GM12878 (cell line): ENCODE data around the gene PCBP4. TPM values are rescaled to one million over a fixed set of nuclear protein-coding genes. Genes with fewer than 3 reads are reported as not detected.

Experiments
- ATAC-seq: fragments of 200-7000 bp; cut with Tn5 transposase; 3 replicates; pipeline ENCODE4 v1.9.1; 2020; ENCODE audit warnings: mild to moderate bottlenecking, moderate library complexity
- BruUV-seq: library from RNA; stranded (reverse); fragments of 400-500 nt; replicated peaks from 2 replicates; lab custom pipeline; 2021; lab: Mats Ljungman, UMichigan
- CTCF ChIA-PET: fragments of 300-600 bp; sonication (Branson Sonifier 250); formaldehyde crosslinking; extraction: SDS; loops from one replicate; lab custom pipeline; 2021; ENCODE audit warnings: inconsistent platforms; lab: Yijun Ruan, JAX
- POLR2A ChIA-PET: fragments of 350-600 bp; formaldehyde crosslinking; extraction: SDS; loops from one replicate; lab custom pipeline; 2021; ENCODE audit warnings: inconsistent platforms; lab: Charles Lee
- RAD21 ChIA-PET: fragments of 300-600 bp; sonication (Branson Sonifier 250); formaldehyde crosslinking; loops from one replicate; lab custom pipeline; 2023; ENCODE audit warnings: antibody characterized with exemption; ENCODE audit not compliant: unreplicated experiment; lab: Charles Lee
- SMC1A ChIA-PET: fragments of 300-600 bp; sonication (Branson Sonifier 250); formaldehyde crosslinking; loops from one replicate; lab custom pipeline; 2023; ENCODE audit not compliant: unreplicated experiment, uncharacterized antibody; lab: Charles Lee
- DNase-seq: peaks from one replicate; pipeline ENCODE4 v3.0.0-alpha.2; 2011; ENCODE audit warnings: low read depth, low spot score
- FAIRE-seq: peaks from 3 replicates; lab custom pipeline; 2011; peaks lifted over from hg19 to GRCh38; lab: Jason Lieb, UNC
- H2AFZ ChIP-seq: 2 replicates; pipeline ENCODE4 v1.6.0; 2011; ENCODE audit warnings: low read depth, low read length, control low read depth; ENCODE audit not compliant: control insufficient read depth
- H3K27ac ChIP-seq: 2 replicates; pipeline ENCODE4 v1.5.1; 2011; ENCODE audit warnings: control low read depth; ENCODE audit not compliant: control insufficient read depth, insufficient read depth
- H3K27me3 ChIP-seq, 2 experiments: replicated peaks in 1 of 2; 2 replicates each; pipeline versions ENCODE4 v1.6.0 to v1.6.1; 2011; ENCODE audit warnings: low read length in 1 of 2; ENCODE audit not compliant: control insufficient read depth in 2 of 2, insufficient read depth in 2 of 2
- H3K36me3 ChIP-seq, 2 experiments: 2 replicates each; pipeline ENCODE4 v1.5.1; 2011; ENCODE audit warnings: low read length in 1 of 2; ENCODE audit not compliant: control insufficient read depth in 2 of 2, insufficient read depth in 2 of 2
- H3K4me1 ChIP-seq: 2 replicates; pipeline ENCODE4 v1.6.1; 2011; ENCODE audit warnings: mild to moderate bottlenecking, low read length, moderate library complexity, mixed read lengths; ENCODE audit not compliant: control insufficient read depth, insufficient read depth
- H3K4me2 ChIP-seq: 2 replicates; pipeline ENCODE4 v1.6.0; 2011; ENCODE audit warnings: control low read depth; ENCODE audit not compliant: control insufficient read depth, insufficient read depth
- H3K4me3 ChIP-seq: fragments of 200-600 bp; sonication (generic); 2 replicates; pipeline ENCODE4 v1.5.1; 2016
- H3K79me2 ChIP-seq: 2 replicates; pipeline ENCODE4 v1.6.0; 2011; ENCODE audit warnings: low read length; ENCODE audit not compliant: control insufficient read depth, insufficient read depth
- H3K9ac ChIP-seq: 2 replicates; pipeline ENCODE4 v1.8.0; 2011; ENCODE audit warnings: low read length, control low read depth, mixed read lengths; ENCODE audit not compliant: control insufficient read depth, insufficient read depth
- H3K9me3 ChIP-seq: replicated peaks from 3 replicates; pipeline ENCODE4 v1.5.1; 2011; ENCODE audit warnings: mild to moderate bottlenecking, low read length; ENCODE audit not compliant: control insufficient read depth, insufficient read depth
- H4K20me1 ChIP-seq: 2 replicates; pipeline ENCODE4 v1.6.0; 2011; ENCODE audit not compliant: control insufficient read depth, insufficient read depth
- CEBPB ChIP-seq, 2 experiments: fragments of 150-350 bp in 1 of 2; IDR thresholded peaks; 2 replicates each; pipeline ENCODE4 v1.6.1; 2012 to 2014; ENCODE audit warnings: low read depth in 2 of 2, low read length in 2 of 2, borderline replicate concordance in 1 of 2, inconsistent platforms in 1 of 2
- CREM ChIP-seq: IDR thresholded peaks from 2 replicates; pipeline ENCODE4 v1.6.1; 2014; ENCODE audit warnings: antibody characterized with exemption, low read depth
- DPF2 ChIP-seq: fragments of 450-650 bp; IDR thresholded peaks from 2 replicates; pipeline ENCODE4 v1.6.1; 2017; ENCODE audit warnings: mild to moderate bottlenecking
- E4F1 ChIP-seq: fragments of 450-650 bp; IDR thresholded peaks from 2 replicates; pipeline ENCODE4 v1.6.1; 2018; ENCODE audit warnings: borderline replicate concordance, mild to moderate bottlenecking; ENCODE audit not compliant: partially characterized antibody
- EZH2 ChIP-seq: IDR thresholded peaks from 2 replicates; pipeline ENCODE4 v1.6.1; 2012; ENCODE audit warnings: low read depth, mild to moderate bottlenecking, control low read depth, inconsistent platforms, low read length, borderline replicate concordance; ENCODE audit not compliant: control insufficient read depth
- FOS ChIP-seq: IDR thresholded peaks from 3 replicates; pipeline ENCODE4 v1.6.1; 2011; ENCODE audit warnings: borderline replicate concordance; ENCODE audit not compliant: insufficient read length; ENCODE audit errors: extremely low read depth
- IKZF2 ChIP-seq, 2 experiments: fragments of 450-650 bp; IDR thresholded peaks; 2 replicates each; pipeline ENCODE4 v1.6.1; 2017; ENCODE audit warnings: mild to moderate bottlenecking in 2 of 2, moderate library complexity in 2 of 2
- MYB ChIP-seq: fragments of 150-350 bp; IDR thresholded peaks from 2 replicates; pipeline ENCODE4 v1.6.1; 2014; ENCODE audit warnings: mild to moderate bottlenecking, low read depth, low read length, borderline replicate concordance
- NFYA ChIP-seq: IDR thresholded peaks from 2 replicates; pipeline ENCODE4 v1.6.1; 2011; ENCODE audit warnings: low read depth, mild to moderate bottlenecking, low read length, improper control_type of control experiment, borderline replicate concordance
- SMAD5 ChIP-seq: IDR thresholded peaks from 2 replicates; pipeline ENCODE4 v1.6.1; 2016; ENCODE audit warnings: antibody characterized with exemption, low read depth
- SP1 ChIP-seq: IDR thresholded peaks from one replicate; pipeline ENCODE4 v1.6.1; 2011; ENCODE audit warnings: low read depth, low read length
- WGBS: methylation state at CpG from one replicate; pipeline ENCODE4 v1.1.6; 2016; ENCODE audit warnings: low lambda C conversion rate; ENCODE audit not compliant: insufficient replicate concordance, insufficient coverage; ENCODE audit errors: missing lambda C conversion rate; 5-methylcytosine and 5-hydroxymethylcytosine counted together
- in situ Hi-C: fragments of 300-500 bp; cut with MboI; formaldehyde crosslinking; loops from 9 replicates; pipeline ENCODE4 v1.14.3; 2018; ENCODE audit warnings: mixed read lengths
- intact Hi-C: fragments of 100-400 bp; cut with micrococcal nuclease; formaldehyde crosslinking; loops from one replicate; pipeline ENCODE4 v1.14.2; 2022; ENCODE audit not compliant: unreplicated experiment
- polyA plus RNA-seq, 11 experiments: library from polyadenylated mRNA; depleted of rRNA in 4 of 11; unstranded in 6 of 11; stranded (reverse) in 5 of 11; fragments of >200 nt; fragmentation: Nextera tagmentation in 4 of 11; fragmentation: Illumina TruSeq in 1 of 11; extraction: Ambion mirVana in 4 of 11; extraction: Trizol in 1 of 11; gene quantifications; 1 replicate in 1 of 11; 2 replicates in 10 of 11; pipeline versions ENCODE4 v1.2.1 to v1.2.3, GENCODE V29; 2011 to 2016; ENCODE audit warnings: inconsistent platforms in 2 of 11, missing spikeins in 2 of 11, low read depth in 1 of 11
- total RNA-seq, 4 experiments: library from RNA; depleted of rRNA in 3 of 4; stranded (reverse); fragments of >200 nt in 3 of 4; fragmentation: Illumina TruSeq in 1 of 4; extraction: Trizol in 1 of 4; gene quantifications; 2 replicates each; pipeline versions ENCODE4 v1.2.1 to v1.2.3, GENCODE V29; 2013 to 2021

Gene PCBP4
- total and polyA plus RNA-seq, 10 of the 15 experiments (the other 5 are each of a cell fraction or from before 2014, with no cell fraction given): 0.05 to 14.5 (median 4.2) TPM

DNA sequence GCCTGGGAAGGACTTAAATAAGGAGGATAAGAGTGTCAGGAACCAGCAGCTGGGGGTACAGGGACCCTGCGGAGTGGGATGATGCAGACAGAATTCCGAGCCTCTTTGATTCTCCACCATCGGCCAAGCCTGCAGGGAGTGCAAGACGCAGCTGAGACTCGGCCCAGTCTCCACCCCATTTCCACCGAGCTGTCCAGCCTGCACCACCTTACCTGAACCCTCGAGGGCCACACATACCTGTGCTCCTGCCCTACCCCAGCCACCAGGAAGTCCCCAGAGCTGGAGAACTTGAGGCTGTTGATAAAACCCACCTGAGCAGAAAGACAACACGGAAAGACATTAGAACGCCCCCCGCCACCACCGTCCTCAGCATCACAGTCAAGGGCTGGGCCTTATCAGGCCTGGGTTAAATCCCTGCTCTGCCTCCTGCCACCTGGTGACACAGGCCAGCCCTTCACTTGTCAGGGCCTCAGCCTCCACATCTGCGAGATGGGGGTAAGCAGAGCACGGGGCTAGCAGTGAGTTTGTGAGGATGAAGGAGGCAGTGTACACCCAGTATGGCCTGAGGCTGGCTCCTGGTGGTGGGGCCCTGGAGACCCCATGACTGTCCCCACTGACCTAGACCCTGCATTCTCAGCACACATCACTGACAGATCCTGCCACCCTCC, 33.6 kb downstream of the PCBP4 start:
- ChIA-PET RAD21 (no interaction called here), SMC1A (no interaction called here), CTCF (no interaction called here), POLR2A (no interaction called here)
- Histone ChIP-seq H3K9me3 (no peaks in the 10 kb centered on the region), H3K9ac (no peak overlapping the region), H3K4me2 (no peak overlapping the region), H3K27ac (no peak overlapping the region), H3K36me3 (peaks cover 15 to 38% of the 10 kb centered on the region in 2 experiments), H4K20me1 (no peaks in the 10 kb centered on the region), H3K27me3 (no peaks in the 10 kb centered on the region), H2AFZ (no peak overlapping the region), H3K4me3 (no peak overlapping the region), H3K4me1 (no peaks in the 10 kb centered on the region; the same call in 1 of the 2 replicates), H3K79me2 (no peaks in the 10 kb centered on the region)
- DNase-seq (no peak), FAIRE-seq (no peak), ATAC-seq (no peak)
- intact Hi-C loops: no loop called here
- over 99% methylated on average over 13 of the region's 13 CpGs for WGBS
- in situ Hi-C loops: no loop called here
- TF ChIP-seq NFYA (no peak), FOS (no peak), CREM (no peak), DPF2 (no peak), EZH2 (no peak), SP1 (no peak), SMAD5 (no peak), IKZF2 (IDR thresholded peaks at IDR 0.05) (no peak), MYB (no peak), CEBPB (IDR thresholded peaks at IDR 0.05; ENCODE audit: borderline replicate concordance in 1 of 2, low read depth in 2 of 2, low read length in 2 of 2) (no peak), E4F1 (no peak)
- BruUV-seq: no TSS peak
